Left lung (tissue), 10 donors: ENCODE results near the gene ISM2. TPM values are rescaled to one million over a fixed set of nuclear protein-coding genes. Genes with fewer than 3 reads are reported as not detected.

ENCODE experiments used
- ATAC-seq: fragments of 200-7000 bp; cut with Tn5 transposase; one replicate; pipeline ENCODE4 v1.9.1; 2020; ENCODE audit warnings: moderate library complexity
- DNase-seq, 4 donors: peaks; one replicate each; pipeline ENCODE4 v3.0.0-alpha.2; 2013 to 2020
- H3K27ac ChIP-seq, 2 donors: fragments of 200-600 bp; sonication (generic) in 1 of 2; one replicate each; pipeline versions ENCODE4 v1.5.0 to v1.8.0; 2020 to 2021
- H3K27me3 ChIP-seq, 2 donors: fragments of 200-600 bp; sonication (generic) in 1 of 2; one replicate each; pipeline versions ENCODE4 v1.5.0 to v1.8.0; 2020 to 2021
- H3K36me3 ChIP-seq, 2 donors: fragments of 200-600 bp; sonication (generic) in 1 of 2; one replicate each; pipeline versions ENCODE4 v1.5.0 to v1.8.0; 2020 to 2021
- H3K4me1 ChIP-seq, 2 donors: fragments of 200-600 bp; one replicate each; pipeline ENCODE4 v1.8.0; 2021
- H3K4me3 ChIP-seq, 2 donors: fragments of 200-600 bp; sonication (generic) in 1 of 2; one replicate each; pipeline versions ENCODE4 v1.5.0 to v1.8.0; 2020 to 2021; ENCODE audit warnings: mild to moderate bottlenecking in 1 of 2
- H3K9me3 ChIP-seq, 2 donors: fragments of 200-600 bp; sonication (generic) in 1 of 2; one replicate each; pipeline versions ENCODE4 v1.5.0 to v1.8.0; 2020 to 2021
- CTCF ChIP-seq, 2 donors: fragments of 200-600 bp; sonication (generic) in 1 of 2; IDR thresholded peaks; one replicate each; pipeline versions ENCODE4 v1.5.0 to v1.8.0; 2021; ENCODE audit warnings: antibody characterized with exemption in 2 of 2
- intact Hi-C, 2 donors: fragments of 100-400 bp; cut with DNase I; formaldehyde crosslinking; loops; one replicate each; pipeline versions ENCODE4 v1.11.2 to v1.14.2; 2022
- polyA plus RNA-seq, 6 donors: library from polyadenylated mRNA; unstranded; fragments of 120-200 nt; gene quantifications; one replicate each; pipeline ENCODE4 v1.2.1, GENCODE V29; 2013; ENCODE audit not compliant: insufficient read length in 6 of 6
- total RNA-seq, 2 donors: library from RNA; stranded (reverse); fragmentation: NEBNext Ultra II Directional; extraction: Animal tissue kit (Norgen Biotek cat#: 25700); gene quantifications; one replicate each; pipeline ENCODE4 v1.2.1, GENCODE V29; 2021
- donor health status: DM: no; HTN: yes; CAD: no.
- donor health status: DM: no; HTN: no; CAD: no.

Gene ISM2
- total and polyA plus RNA-seq, 8 donors: 0.17 TPM; not detected in 7

GRCh38 chr14:77508876-77509275, 10.3 kb upstream of the ISM2 start:
- H3K36me3 ChIP-seq: peaks cover 0 to 78% of the 10 kb centered on the region in 2 donors

GRCh38 chr14:77508249-77508648, 9.6 kb upstream of the ISM2 start:
- intact Hi-C loops: no loop called here
- Histone ChIP-seq H3K27ac (no peak overlapping the region), H3K4me1 (no peaks in the 10 kb centered on the region), H3K27me3 (no peaks in the 10 kb centered on the region), H3K9me3 (peaks cover 0 to 7% of the 10 kb centered on the region in 2 donors), H3K4me3 (no peak overlapping the region), H3K36me3 (peaks cover 0 to 71% of the 10 kb centered on the region in 2 donors)
- ATAC-seq (no peak), DNase-seq (no peak)
- no peak for TF ChIP-seq CTCF (IDR thresholded peaks at IDR 0.05)

More at GRCh38 chr14:77508876-77509275, 10.3 kb upstream of the ISM2 start:
- Histone ChIP-seq H3K27ac (no peak overlapping the region), H3K27me3 (no peaks in the 10 kb centered on the region), H3K4me1 (no peaks in the 10 kb centered on the region), H3K4me3 (no peak overlapping the region), H3K9me3 (peaks cover 0 to under 1% of the 10 kb centered on the region in 2 donors)
- DNase-seq: no peak
- ATAC-seq: no peak
- no peak for TF ChIP-seq CTCF (IDR thresholded peaks at IDR 0.05)
- intact Hi-C loops: no loop called here

GRCh38 chr14:77507762-77508161, 9.1 kb upstream of the ISM2 start:
- no peak overlapping the region for H3K4me3 ChIP-seq
- no peak overlapping the region for H3K27ac ChIP-seq
- no peak for TF ChIP-seq CTCF (IDR thresholded peaks at IDR 0.05)
- ATAC-seq (no peak), DNase-seq (no peak)
- peaks cover 0 to 8% of the 10 kb centered on the region in 2 donors for H3K9me3 ChIP-seq
- H3K36me3 ChIP-seq: peaks cover 0 to 68% of the 10 kb centered on the region in 2 donors
- H3K27me3 ChIP-seq: no peaks in the 10 kb centered on the region
- intact Hi-C loops: no loop called here
- no peaks in the 10 kb centered on the region for H3K4me1 ChIP-seq

GRCh38 chr14:77505031-77505430, 6.4 kb upstream of the ISM2 start:
- intact Hi-C loops: no loop called here

GRCh38 chr14:77503138-77503537, 4.5 kb upstream of the ISM2 start:
- intact Hi-C loops: no loop called here
- Histone ChIP-seq H3K9me3 (peaks cover 0 to 8% of the 10 kb centered on the region in 2 donors), H3K27me3 (peaks cover 14 to 30% of the 10 kb centered on the region in 2 donors), H3K27ac (no peak overlapping the region), H3K4me1 (peaks cover 5 to 13% of the 10 kb centered on the region in 2 donors), H3K36me3 (peaks cover 0 to 24% of the 10 kb centered on the region in 2 donors), H3K4me3 (no peak overlapping the region)
- TF ChIP-seq CTCF (IDR thresholded peaks at IDR 0.05): no peak
- ATAC-seq (no peak), DNase-seq (no peak)

More at GRCh38 chr14:77505031-77505430, 6.4 kb upstream of the ISM2 start:
- Histone ChIP-seq H3K27me3 (peaks cover 0 to 11% of the 10 kb centered on the region in 2 donors), H3K4me1 (no peaks in the 10 kb centered on the region), H3K36me3 (peaks cover 0 to 42% of the 10 kb centered on the region in 2 donors), H3K27ac (no peak overlapping the region), H3K9me3 (peaks cover 0 to 8% of the 10 kb centered on the region in 2 donors), H3K4me3 (no peak overlapping the region)
- no peak for TF ChIP-seq CTCF (IDR thresholded peaks at IDR 0.05)
- ATAC-seq (no peak), DNase-seq (no peak)
